DMS114 treated with DMSO at 0.1 percent for 48 hours (cell line): ENCODE data around the gene CEACAM19.
A peak's percentile ranks its signal among the peaks of the same experiment; 100 is the strongest.
"Not testable (repeated sequence)": the region's sequence is repeated elsewhere in the genome, so short reads cannot be mapped to it uniquely, and the experiment has no call there.

Source experiments
- DNase-seq: peaks from one replicate; lab custom pipeline; 2025; ENCODE audit not compliant: unreplicated experiment; lab: John Stamatoyannopoulos, UW

CEACAM19 gene

GRCh38 chr19:44720945-44721344 lies 49.7 kb downstream of the CEACAM19 start:
- DNase-seq, result no peak

- not testable (repeated sequence) for DNase-seq
Measured at GRCh38 chr19:44721369-44721768, 50.1 kb downstream of the CEACAM19 start.

- DNase-seq, result no peak
Measured at GRCh38 chr19:44722131-44723121, 51.1 kb downstream of the CEACAM19 start.

GRCh38 chr19:44723299-44723951 lies 52.1 kb downstream of the CEACAM19 start:
- no peak for DNase-seq

- DNase-seq, result peak; percentile 43
Measured at GRCh38 chr19:44723952-44724319, 52.7 kb downstream of the CEACAM19 start.

- DNase-seq, result no peak
Measured at GRCh38 chr19:44725251-44725650, 54.0 kb downstream of the CEACAM19 start.

- no peak for DNase-seq
Measured at GRCh38 chr19:44725684-44726083, 54.4 kb downstream of the CEACAM19 start.

GRCh38 chr19:44726465-44726864 lies 55.2 kb downstream of the CEACAM19 start:
- DNase-seq, result no peak

GRCh38 chr19:44728178-44728577 lies 56.9 kb downstream of the CEACAM19 start:
- DNase-seq, result no peak

- DNase-seq, result no peak
Measured at GRCh38 chr19:44729516-44730033, 58.3 kb downstream of the CEACAM19 start.

GRCh38 chr19:44731081-44731480 lies 59.8 kb downstream of the CEACAM19 start:
- DNase-seq, result no peak

- no peak for DNase-seq
Measured at GRCh38 chr19:44731622-44732021, 60.3 kb downstream of the CEACAM19 start.

- no peak for DNase-seq
Measured at GRCh38 chr19:44732235-44733014, 61.1 kb downstream of the CEACAM19 start.
